Putamen (tissue), 1 donor: ENCODE results near the gene C12orf76.
A peak's percentile ranks its signal among the peaks of the same experiment; 100 is the strongest.

Experiments
- DNase-seq: peaks from one replicate; pipeline ENCODE4 v3.0.0-alpha.2; 2016; ENCODE audit warnings: low spot score

The C12orf76 gene

GRCh38 chr12:109995686-109996482 is 52.4 kb downstream of the C12orf76 start, which contains the start of gene GIT2:
GIT2 (minus strand) TSS chr12:109996368; CDS start chr12:109996224, 144 bp downstream.
- DNase-seq: peak; percentile 96

- DNase-seq: no peak
Measured at GRCh38 chr12:109995361-109995685, 53.0 kb downstream of the C12orf76 start.

- no peak for DNase-seq
Measured at GRCh38 chr12:109994401-109995175, 53.7 kb downstream of the C12orf76 start.

- DNase-seq: no peak
Measured at GRCh38 chr12:109993091-109993490, 55.2 kb downstream of the C12orf76 start.

- DNase-seq: no peak
Measured at GRCh38 chr12:109991586-109991985, 56.7 kb downstream of the C12orf76 start.
